IMR-90 (cell line): Measurements from ENCODE around the gene U2SURP. TPM values are rescaled to one million over a fixed set of nuclear protein-coding genes. Genes with fewer than 3 reads are reported as not detected.
A peak's percentile ranks its signal among the peaks of the same experiment; 100 is the strongest.

ENCODE experiments used
- ATAC-seq: fragments of 200-7000 bp; cut with Tn5 transposase; 2 replicates; pipeline ENCODE4 v1.9.1; 2020; ENCODE audit warnings: low read depth, mild to moderate bottlenecking, moderate library complexity
- BruUV-seq: library from RNA; stranded (reverse); fragments of 400-500 nt; replicated peaks from 2 replicates; lab custom pipeline; 2021; lab: Mats Ljungman, UMichigan
- CTCF ChIA-PET: fragments of 300-600 bp; formaldehyde crosslinking; extraction: SDS; loops from one replicate; lab custom pipeline; 2021; ENCODE audit warnings: antibody characterized with exemption; lab: Yijun Ruan, JAX
- POLR2A ChIA-PET: fragments of 300-600 bp; sonication (Branson Sonifier 250); formaldehyde crosslinking; loops from one replicate; lab custom pipeline; 2022; ENCODE audit warnings: antibody characterized with exemption; ENCODE audit not compliant: unreplicated experiment; lab: Charles Lee
- DNase-seq: peaks from one replicate; pipeline ENCODE4 v3.0.0; 2013
- H2AFZ ChIP-seq: replicated peaks from 2 replicates; pipeline ENCODE3; 2013; ENCODE audit warnings: low read length, mild to moderate bottlenecking; ENCODE audit not compliant: poor library complexity
- H2AK5ac ChIP-seq: 2 replicates; pipeline ENCODE4 v1.6.1; 2013; ENCODE audit warnings: low read depth, low read length, inconsistent platforms
- H2AK9ac ChIP-seq: replicated peaks from 2 replicates; pipeline ENCODE3; 2013; ENCODE audit warnings: mild to moderate bottlenecking, low read depth, low read length, moderate library complexity; ENCODE audit not compliant: poor library complexity
- H2BK120ac ChIP-seq: 2 replicates; pipeline ENCODE4 v1.6.1; 2013; ENCODE audit warnings: low read depth, low read length, inconsistent platforms
- H2BK15ac ChIP-seq: 3 replicates; pipeline ENCODE4 v1.6.1; 2013; ENCODE audit warnings: low read depth, low read length, inconsistent platforms
- H2BK20ac ChIP-seq: 2 replicates; pipeline ENCODE4 v1.6.1; 2013; ENCODE audit warnings: low read depth, mild to moderate bottlenecking, inconsistent platforms, low read length, moderate library complexity
- H2BK5ac ChIP-seq: 2 replicates; pipeline ENCODE4 v1.6.1; 2013; ENCODE audit warnings: mild to moderate bottlenecking, low read depth, low read length, inconsistent platforms; ENCODE audit not compliant: poor library complexity, severe bottlenecking
- H3K14ac ChIP-seq: replicated peaks from 2 replicates; pipeline ENCODE4 v1.6.1; 2013; ENCODE audit warnings: low read depth, low read length, inconsistent platforms
- H3K18ac ChIP-seq: 2 replicates; pipeline ENCODE4 v1.6.1; 2013; ENCODE audit warnings: low read depth, low read length, control low read depth
- H3K23ac ChIP-seq: 2 replicates; pipeline ENCODE4 v1.6.1; 2013; ENCODE audit warnings: low read depth, low read length, inconsistent platforms
- H3K27ac ChIP-seq: 2 replicates; pipeline ENCODE4 v1.5.1; 2013; ENCODE audit warnings: mild to moderate bottlenecking, control low read depth, low read length; ENCODE audit not compliant: insufficient read depth
- H3K27me3 ChIP-seq: 2 replicates; pipeline ENCODE4 v1.6.1; 2013; ENCODE audit warnings: low read length; ENCODE audit not compliant: control insufficient read depth, insufficient read depth
- H3K36me3 ChIP-seq: 2 replicates; pipeline ENCODE4 v1.6.1; 2013; ENCODE audit warnings: low read length, mixed read lengths; ENCODE audit not compliant: control insufficient read depth, insufficient read depth
- H3K4ac ChIP-seq: 2 replicates; pipeline ENCODE4 v1.6.1; 2013; ENCODE audit warnings: low read depth, low read length, inconsistent platforms
- H3K4me1 ChIP-seq: 2 replicates; pipeline ENCODE4 v1.6.1; 2013; ENCODE audit warnings: low read length, mixed read lengths; ENCODE audit not compliant: control insufficient read depth, insufficient read depth
- H3K4me2 ChIP-seq: 2 replicates; pipeline ENCODE4 v1.6.1; 2013; ENCODE audit warnings: low read depth, mild to moderate bottlenecking, control low read depth, low read length, moderate library complexity
- H3K4me3 ChIP-seq: 2 replicates; pipeline ENCODE4 v1.5.1; 2013; ENCODE audit warnings: low read depth, mild to moderate bottlenecking, control low read depth, low read length, moderate library complexity; ENCODE audit not compliant: insufficient read depth
- H3K56ac ChIP-seq: 2 replicates; pipeline ENCODE4 v1.6.1; 2013; ENCODE audit warnings: low read length, inconsistent platforms; ENCODE audit not compliant: insufficient read depth; ENCODE audit errors: extremely low read depth
- H3K79me1 ChIP-seq, 2 experiments: 2 replicates each; pipeline ENCODE4 v1.6.1; 2013; ENCODE audit warnings: low read length in 2 of 2, inconsistent platforms in 1 of 2, low read depth in 1 of 2
- H3K9ac ChIP-seq: 2 replicates; pipeline ENCODE4 v1.6.1; 2013; ENCODE audit warnings: low read depth, low read length, control low read depth
- H3K9me1 ChIP-seq: 2 replicates; pipeline ENCODE4 v1.6.1; 2013; ENCODE audit warnings: low read length, inconsistent platforms; ENCODE audit not compliant: insufficient read depth
- H3K9me3 ChIP-seq: 2 replicates; pipeline ENCODE4 v1.6.1; 2013; ENCODE audit warnings: low read length; ENCODE audit not compliant: control insufficient read depth, insufficient read depth
- H4K20me1 ChIP-seq: 2 replicates; pipeline ENCODE4 v1.6.1; 2013; ENCODE audit warnings: low read length, inconsistent platforms; ENCODE audit not compliant: insufficient read depth
- H4K5ac ChIP-seq: 2 replicates; pipeline ENCODE4 v1.6.1; 2013; ENCODE audit warnings: mild to moderate bottlenecking, low read depth, low read length, control low read depth
- H4K8ac ChIP-seq, 2 experiments: 2 replicates each; pipeline ENCODE4 v1.6.1; 2013; ENCODE audit warnings: low read depth in 2 of 2, low read length in 2 of 2, control low read depth in 1 of 2, inconsistent platforms in 1 of 2
- H4K91ac ChIP-seq: 2 replicates; pipeline ENCODE4 v1.6.1; 2013; ENCODE audit warnings: low read depth, low read length, inconsistent platforms; ENCODE audit not compliant: insufficient read depth
- CEBPB ChIP-seq: IDR thresholded peaks from 2 replicates; pipeline ENCODE4 v1.6.1; 2012; ENCODE audit warnings: low read depth, low read length, improper control_type of control experiment
- CHD1 ChIP-seq: IDR thresholded peaks from 2 replicates; pipeline ENCODE4 v1.6.1; 2012; ENCODE audit warnings: low read depth, low read length, improper control_type of control experiment
- CTCF ChIP-seq: conservative IDR thresholded peaks from 2 replicates; pipeline ENCODE4 v1.5.1; 2012; ENCODE audit warnings: mild to moderate bottlenecking, low read depth, low read length, improper control_type of control experiment
- ELK1 ChIP-seq: fragments of 150-350 bp; IDR thresholded peaks from 2 replicates; pipeline ENCODE4 v1.6.1; 2016; ENCODE audit warnings: low read depth, mild to moderate bottlenecking, low read length, moderate library complexity, borderline replicate concordance
- MAFK ChIP-seq: IDR thresholded peaks from 2 replicates; pipeline ENCODE4 v1.6.1; 2012; ENCODE audit warnings: low read depth, low read length, improper control_type of control experiment
- MAZ ChIP-seq: IDR thresholded peaks from 2 replicates; pipeline ENCODE4 v1.6.1; 2012; ENCODE audit warnings: low read depth, mild to moderate bottlenecking, low read length, improper control_type of control experiment, moderate library complexity, borderline replicate concordance
- MXI1 ChIP-seq: IDR thresholded peaks from 2 replicates; pipeline ENCODE4 v1.6.1; 2012; ENCODE audit warnings: low read depth, mild to moderate bottlenecking, low read length, moderate library complexity, borderline replicate concordance
- NFE2L2 ChIP-seq: fragments of 150-350 bp; IDR thresholded peaks from 2 replicates; pipeline ENCODE4 v1.6.1; 2016; ENCODE audit warnings: low read depth, mild to moderate bottlenecking, low read length
- POLR2A ChIP-seq: IDR thresholded peaks from 2 replicates; pipeline ENCODE4 v1.6.1; 2012; ENCODE audit warnings: mild to moderate bottlenecking, low read depth, low read length
- SMC3 ChIP-seq: fragments of 150-350 bp; IDR thresholded peaks from 2 replicates; pipeline ENCODE4 v1.6.1; 2016; ENCODE audit warnings: low read depth, mild to moderate bottlenecking, antibody characterized with exemption, low read length, moderate library complexity
- USF2 ChIP-seq: fragments of 150-350 bp; IDR thresholded peaks from 2 replicates; pipeline ENCODE4 v1.6.1; 2017; ENCODE audit warnings: mild to moderate bottlenecking, antibody characterized with exemption, low read length, low read depth
- WGBS, 2 experiments: methylation state at CpG; one replicate each; pipeline versions ENCODE4 v1.1.5 to v1.1.7; 2013; ENCODE audit warnings: missing lambda C conversion rate in 2 of 2; ENCODE audit not compliant: insufficient read length in 1 of 2; ENCODE audit errors: extremely low coverage in 2 of 2; 5-methylcytosine and 5-hydroxymethylcytosine counted together
- dilution Hi-C: fragments of 300-500 bp; cut with HindIII; formaldehyde crosslinking; loops from one replicate; pipeline ENCODE4 v1.14.3; 2018; ENCODE audit warnings: low sequenced_read_pairs; ENCODE audit not compliant: unreplicated experiment
- in situ Hi-C: fragments of 300-500 bp; cut with MboI; formaldehyde crosslinking; loops from 3 replicates; pipeline ENCODE4 v1.14.3; 2019; ENCODE audit warnings: low sequenced_read_pairs, inconsistent platforms, mixed read lengths
- intact Hi-C: fragments of 100-400 bp; cut with micrococcal nuclease; formaldehyde crosslinking; loops from 2 replicates; pipeline ENCODE4 v1.10.0; 2022
- polyA plus RNA-seq, 3 experiments: library from polyadenylated mRNA; depleted of rRNA; stranded (reverse); fragments of >200 nt; gene quantifications; 2 replicates each; pipeline ENCODE4 v1.2.3, GENCODE V29; 2012; ENCODE audit warnings: low replicate concordance in 1 of 3
- total RNA-seq: library from RNA; depleted of rRNA; stranded (reverse); fragments of >200 nt; gene quantifications from 2 replicates; pipeline ENCODE4 v1.2.3, GENCODE V29; 2012

U2SURP gene
- total and polyA plus RNA-seq, 2 of the 4 experiments (the other 2 are of a cell fraction): 24.8 to 29.4 TPM

GRCh38 chr3:143031327-143031726 is 30.0 kb downstream of the U2SURP start:
- WGBS, 2 experiments: no CpG with 5 or more reads among the region's 2 CpGs
- Histone ChIP-seq H2BK20ac (no peak overlapping the region), H2AFZ (no peak overlapping the region), H3K9me1 (no peaks in the 10 kb centered on the region), H3K9me3 (no peaks in the 10 kb centered on the region), H3K4me1 (peaks cover 4% of the 10 kb centered on the region), H3K79me1 (peaks cover 3 to 4% of the 10 kb centered on the region in 2 experiments; a peak in 2 of 4 replicates), H2AK5ac (no peak overlapping the region), H3K4me2 (no peak overlapping the region), H2BK15ac (no peak overlapping the region), H3K4ac (no peak overlapping the region), H3K4me3 (no peak overlapping the region), H3K27me3 (no peaks in the 10 kb centered on the region), H4K20me1 (no peaks in the 10 kb centered on the region), H4K91ac (no peak overlapping the region), H3K14ac (no peak overlapping the region), H2BK5ac (peak overlapping the region; percentile 28), H3K9ac (no peak overlapping the region), H4K8ac (no peak overlapping the region), H2BK120ac (no peak overlapping the region), H3K27ac (peak overlapping the region; percentile 79; the same call in 1 of the 2 replicates), H4K5ac (no peak overlapping the region), H3K36me3 (peaks cover 18% of the 10 kb centered on the region), H3K23ac (no peak overlapping the region), H2AK9ac (no peak overlapping the region), H3K56ac (no peak overlapping the region), H3K18ac (no peak overlapping the region)
- dilution Hi-C loops: no loop called here
- intact Hi-C loops: no loop called here
- ATAC-seq (peak; percentile 88), DNase-seq (peak; percentile 42)
- in situ Hi-C loops: no loop called here
- POLR2A ChIA-PET: no interaction called here
- no TSS peak for BruUV-seq
- TF ChIP-seq CTCF (no peak), MAFK (no peak), MAZ (no peak), MXI1 (no peak), CHD1 (no peak), POLR2A (no peak), NFE2L2 (no peak), CEBPB (no peak), USF2 (no peak), SMC3 (no peak), ELK1 (no peak)
- CTCF ChIA-PET: interaction anchor here (1.0 kb wide), 1 partner anchor 9 kb away, joined by 3 read pairs; no protein-coding TSS in a partner anchor
